ENCODE results near the gene BHLHE23.

Gene BHLHE23

DNA sequence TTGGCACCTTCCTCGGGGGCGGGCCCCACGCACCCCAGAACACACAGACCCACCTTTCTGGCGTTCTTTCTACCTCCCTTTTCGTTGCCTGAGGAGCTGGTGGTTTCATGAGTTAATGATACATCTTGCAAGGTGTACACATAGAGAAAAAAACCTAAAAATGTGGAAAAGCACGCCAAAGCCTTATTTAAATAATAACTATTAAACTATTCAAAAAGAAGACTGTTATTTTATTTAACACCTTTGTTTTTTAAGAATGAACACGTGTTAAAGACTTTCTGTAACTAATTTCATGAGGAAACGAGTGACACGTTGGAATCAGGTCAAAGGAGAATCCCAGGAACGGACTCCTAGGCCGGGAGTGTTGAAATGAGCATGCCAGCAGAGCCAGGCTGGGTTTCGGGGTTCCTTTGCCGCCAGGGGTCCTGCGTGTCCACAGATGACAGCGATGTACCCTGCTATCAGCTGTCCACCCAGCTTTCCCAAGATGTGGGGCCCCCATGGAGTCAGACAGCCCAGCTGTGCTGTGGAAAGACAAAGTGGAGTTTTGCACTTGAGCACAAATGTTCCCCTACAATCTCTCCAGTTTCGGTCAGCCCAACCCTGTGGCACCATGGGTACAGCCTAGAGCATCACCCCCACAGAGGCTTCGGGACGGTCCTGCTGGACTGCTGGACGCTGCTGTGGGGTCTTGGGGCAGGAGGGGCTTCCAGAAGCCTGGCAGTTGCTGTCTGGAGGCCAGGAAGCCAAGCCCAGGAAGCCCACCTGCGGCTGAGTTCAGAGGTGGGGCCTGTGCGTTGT lies 38.2 kb downstream of the BHLHE23 start:
- DNase-seq (ENCODE audit: low spot score), result no peak
- TF ChIP-seq, protein P1, sequence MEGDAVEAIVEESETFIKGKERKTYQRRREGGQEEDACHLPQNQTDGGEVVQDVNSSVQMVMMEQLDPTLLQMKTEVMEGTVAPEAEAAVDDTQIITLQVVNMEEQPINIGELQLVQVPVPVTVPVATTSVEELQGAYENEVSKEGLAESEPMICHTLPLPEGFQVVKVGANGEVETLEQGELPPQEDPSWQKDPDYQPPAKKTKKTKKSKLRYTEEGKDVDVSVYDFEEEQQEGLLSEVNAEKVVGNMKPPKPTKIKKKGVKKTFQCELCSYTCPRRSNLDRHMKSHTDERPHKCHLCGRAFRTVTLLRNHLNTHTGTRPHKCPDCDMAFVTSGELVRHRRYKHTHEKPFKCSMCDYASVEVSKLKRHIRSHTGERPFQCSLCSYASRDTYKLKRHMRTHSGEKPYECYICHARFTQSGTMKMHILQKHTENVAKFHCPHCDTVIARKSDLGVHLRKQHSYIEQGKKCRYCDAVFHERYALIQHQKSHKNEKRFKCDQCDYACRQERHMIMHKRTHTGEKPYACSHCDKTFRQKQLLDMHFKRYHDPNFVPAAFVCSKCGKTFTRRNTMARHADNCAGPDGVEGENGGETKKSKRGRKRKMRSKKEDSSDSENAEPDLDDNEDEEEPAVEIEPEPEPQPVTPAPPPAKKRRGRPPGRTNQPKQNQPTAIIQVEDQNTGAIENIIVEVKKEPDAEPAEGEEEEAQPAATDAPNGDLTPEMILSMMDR (IDR thresholded peaks at IDR 0.05; ENCODE audit: extremely low read depth, insufficient read depth, missing control alignments), result no peak
- in situ Hi-C loops (cut with MboI; ENCODE audit: low pct_unique_long_range_greater_than_20kb, low sequenced_read_pairs, unreplicated experiment), result no loop called here

DNA sequence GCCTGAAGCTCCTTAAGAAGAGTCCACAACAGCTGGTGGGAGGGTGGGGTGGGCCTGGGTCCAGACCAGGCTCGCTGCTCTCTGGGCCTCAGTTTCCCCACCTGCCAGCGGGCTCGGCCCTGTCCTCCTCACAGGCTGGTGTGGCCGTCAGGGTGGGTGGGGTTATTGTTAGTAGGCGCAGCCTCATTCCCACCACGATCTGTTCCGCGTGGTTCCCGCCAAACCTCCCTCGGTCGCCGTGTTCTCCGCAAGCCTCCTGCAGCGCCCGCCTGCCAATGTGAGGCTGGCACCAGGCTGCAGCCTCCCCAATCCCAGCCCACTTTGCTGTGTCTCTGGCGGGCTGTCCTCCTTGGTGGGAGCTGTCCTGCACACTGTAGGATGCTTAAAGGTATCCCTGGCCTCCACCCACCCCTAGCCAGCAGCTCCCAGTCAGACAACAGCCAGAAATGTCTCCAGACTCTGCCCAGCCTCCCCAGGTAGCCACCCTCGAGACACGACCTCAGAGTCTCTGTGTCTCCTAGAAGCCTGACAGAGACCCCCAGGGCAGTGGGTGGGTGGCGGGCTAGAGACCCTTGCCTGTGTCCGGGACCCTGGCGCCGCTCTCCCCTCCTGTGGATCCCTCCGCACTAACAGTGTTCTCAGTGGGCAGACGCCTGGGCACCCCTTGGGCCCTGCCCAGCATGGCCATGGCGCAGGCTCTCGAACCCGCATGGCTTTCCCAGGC lies 39.0 kb downstream of the BHLHE23 start:
- DNase-seq (ENCODE audit: low spot score), result no peak
- TF ChIP-seq, protein P1 (IDR thresholded peaks at IDR 0.05; ENCODE audit: extremely low read depth, insufficient read depth, missing control alignments), result no peak
- in situ Hi-C loops (cut with MboI; ENCODE audit: low pct_unique_long_range_greater_than_20kb, low sequenced_read_pairs, unreplicated experiment), result no loop called here

DNA sequence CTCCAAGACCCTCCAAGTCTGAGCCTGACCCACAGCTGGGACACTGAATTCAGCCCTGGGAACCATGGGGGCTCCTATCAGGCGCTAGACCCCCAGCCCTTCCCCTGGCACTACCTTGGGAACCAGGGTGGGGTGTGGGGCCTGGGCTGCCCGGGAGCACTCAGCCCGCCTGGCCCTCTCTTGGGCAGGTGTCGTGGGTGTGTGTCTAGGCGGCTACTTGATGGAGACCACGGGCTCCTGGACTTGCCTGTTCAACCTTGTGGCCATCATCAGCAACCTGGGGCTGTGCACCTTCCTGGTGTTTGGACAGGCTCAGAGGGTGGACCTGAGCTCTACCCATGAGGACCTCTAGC lies 39.6 kb downstream of the BHLHE23 start:
- TF ChIP-seq, protein P1 (IDR thresholded peaks at IDR 0.05; ENCODE audit: extremely low read depth, insufficient read depth, missing control alignments), result no peak
- in situ Hi-C loops (cut with MboI; ENCODE audit: low pct_unique_long_range_greater_than_20kb, low sequenced_read_pairs, unreplicated experiment), result no loop called here

DNA sequence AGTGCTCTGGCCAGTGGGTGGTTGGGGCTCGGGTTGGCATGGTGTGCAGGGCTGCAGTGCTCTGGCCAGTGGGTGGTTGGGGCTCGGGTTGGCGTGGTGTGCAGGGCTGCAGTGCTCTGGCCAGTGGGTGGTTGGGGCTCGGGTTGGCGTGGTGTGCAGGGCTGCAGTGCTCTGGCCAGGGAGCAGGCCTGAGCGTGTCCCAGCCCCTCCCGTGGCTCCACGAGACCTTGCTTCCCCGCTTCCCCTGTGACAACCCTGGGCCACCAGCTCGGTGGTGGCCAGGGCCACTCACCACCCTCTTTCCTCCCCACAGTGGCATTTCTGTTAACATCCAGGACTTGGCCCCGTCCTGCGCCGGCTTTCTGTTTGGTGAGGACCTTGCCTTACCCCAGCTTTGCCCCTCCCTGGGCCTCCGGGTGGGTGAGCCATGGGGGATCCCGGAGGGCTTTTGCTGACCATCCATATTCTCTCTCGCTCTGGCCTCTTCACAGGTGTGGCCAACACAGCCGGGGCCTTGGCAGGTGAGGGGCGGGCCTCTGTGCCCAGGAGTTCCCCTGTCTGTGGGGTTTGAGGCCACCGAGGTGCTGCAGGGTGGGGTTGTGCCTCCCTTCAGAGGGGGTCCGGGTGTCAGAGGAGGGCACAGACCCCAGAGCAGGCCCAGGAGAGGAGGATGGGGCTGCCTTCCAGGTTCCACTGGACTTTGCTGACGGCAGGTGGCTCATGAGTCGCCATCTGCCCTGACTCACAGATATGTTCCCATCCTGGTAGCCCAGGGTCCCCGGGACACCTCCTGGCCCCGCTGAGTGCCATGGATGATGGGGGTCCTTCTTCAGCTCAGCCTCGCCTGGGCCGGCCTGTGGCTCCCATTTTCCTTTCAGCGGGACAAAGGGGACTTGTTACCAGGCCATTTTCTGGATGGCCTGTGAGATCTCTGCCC lies 40.3 kb downstream of the BHLHE23 start:
- in situ Hi-C loops (cut with MboI; ENCODE audit: low pct_unique_long_range_greater_than_20kb, low sequenced_read_pairs, unreplicated experiment), result no loop called here
- DNase-seq (ENCODE audit: low spot score), result no peak
- TF ChIP-seq, protein P1 (IDR thresholded peaks at IDR 0.05; ENCODE audit: extremely low read depth, insufficient read depth, missing control alignments), result no peak

More for the DNA sequence above, 39.6 kb downstream of the BHLHE23 start:
- DNase-seq (ENCODE audit: low spot score), result no peak

DNA sequence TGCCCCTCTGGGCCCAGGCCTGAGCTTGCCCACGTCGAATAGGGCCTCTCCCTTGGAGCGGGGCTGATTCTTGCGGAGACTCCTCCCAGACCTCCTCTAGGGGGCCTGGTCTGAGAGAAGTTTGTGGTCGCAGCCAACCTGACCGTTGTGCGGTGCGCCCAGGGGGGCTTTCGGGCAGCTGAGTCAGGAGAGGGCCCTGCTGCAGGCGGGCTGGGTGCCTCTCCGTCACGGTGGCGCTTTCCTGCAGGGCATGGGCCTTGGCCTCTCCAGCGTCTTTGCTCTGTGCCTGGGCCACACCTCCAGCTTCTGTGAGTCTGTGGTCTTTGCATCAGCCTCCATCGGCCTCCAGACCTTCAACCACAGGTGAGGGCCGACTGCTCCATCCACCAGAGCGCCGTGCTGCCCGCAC lies 41.4 kb downstream of the BHLHE23 start:
- no peak for DNase-seq (ENCODE audit: low spot score)
- TF ChIP-seq, protein P1 (IDR thresholded peaks at IDR 0.05; ENCODE audit: extremely low read depth, insufficient read depth, missing control alignments), result no peak
- in situ Hi-C loops (cut with MboI; ENCODE audit: low pct_unique_long_range_greater_than_20kb, low sequenced_read_pairs, unreplicated experiment), result no loop called here

DNA sequence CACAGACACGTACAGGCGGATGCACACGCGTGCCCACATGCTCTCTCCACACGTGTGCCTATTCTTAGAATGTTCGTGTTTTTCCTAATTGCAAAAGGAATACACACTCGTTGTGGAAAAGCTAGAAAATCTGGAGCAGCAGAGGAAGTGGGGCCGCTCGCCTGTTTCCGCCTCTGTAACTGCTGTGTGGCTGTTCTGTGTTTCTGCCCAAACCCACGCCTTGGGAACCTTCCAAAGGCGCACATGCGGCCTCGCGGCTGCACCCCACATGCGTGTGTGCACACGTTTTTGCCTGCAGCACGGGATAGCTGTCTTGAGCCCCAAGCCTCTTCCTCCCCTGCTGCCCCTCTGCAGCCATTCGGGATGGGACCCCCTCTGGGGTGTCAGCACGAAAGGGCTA lies 42.1 kb downstream of the BHLHE23 start:
- in situ Hi-C loops (cut with MboI; ENCODE audit: low pct_unique_long_range_greater_than_20kb, low sequenced_read_pairs, unreplicated experiment), result no loop called here
- TF ChIP-seq, protein P1 (IDR thresholded peaks at IDR 0.05; ENCODE audit: extremely low read depth, insufficient read depth, missing control alignments), result no peak
- no peak for DNase-seq (ENCODE audit: low spot score)
